Activated CD8-positive, alpha-beta T cell treated with anti-CD3 and anti-CD28 coated beads for 36 hours (primary cell): ENCODE data around the gene TGM6. TPM values are rescaled to one million over a fixed set of nuclear protein-coding genes. Genes with fewer than 3 reads are reported as not detected.

Source experiments
- ATAC-seq: fragments of 200-7000 bp; cut with Tn5 transposase; one replicate; pipeline ENCODE4 v1.10.0; 2021; ENCODE audit warnings: mild to moderate bottlenecking, moderate library complexity
- CTCF ChIA-PET: fragments of 350-600 bp; sonication (Branson Sonifier 250); formaldehyde crosslinking; loops from one replicate; lab custom pipeline; 2021; ENCODE audit warnings: antibody characterized with exemption; lab: Charles Lee
- POLR2A ChIA-PET: fragments of 350-600 bp; sonication (Branson Sonifier 250); formaldehyde crosslinking; loops from one replicate; lab custom pipeline; 2021; ENCODE audit warnings: antibody characterized with exemption; lab: Charles Lee
- DNase-seq: peaks from one replicate; pipeline ENCODE4 v3.0.0-alpha.2; 2020
- H3K27ac Mint-ChIP-seq: one replicate; pipeline ENCODE4 v1.8.0; 2021; ENCODE audit warnings: mild to moderate bottlenecking, mixed read lengths
- H3K27me3 Mint-ChIP-seq: one replicate; pipeline ENCODE4 v1.8.0; 2021; ENCODE audit warnings: mixed read lengths
- H3K36me3 Mint-ChIP-seq: one replicate; pipeline ENCODE4 v1.8.0; 2021; ENCODE audit warnings: low read depth, mixed read lengths
- H3K4me1 Mint-ChIP-seq: one replicate; pipeline ENCODE4 v1.8.0; 2021; ENCODE audit warnings: low read depth, mixed read lengths
- H3K4me3 Mint-ChIP-seq: one replicate; pipeline ENCODE4 v1.8.0; 2021; ENCODE audit warnings: mild to moderate bottlenecking, moderate library complexity, mixed read lengths
- H3K9me3 Mint-ChIP-seq: one replicate; pipeline ENCODE4 v1.8.0; 2021; ENCODE audit warnings: mixed read lengths
- CTCF ChIP-seq: fragments of 200-600 bp; IDR thresholded peaks from one replicate; pipeline ENCODE4 v1.8.0; 2022; ENCODE audit warnings: antibody characterized with exemption, mild to moderate bottlenecking
- intact Hi-C: fragments of 100-400 bp; cut with micrococcal nuclease; formaldehyde crosslinking; loops from one replicate; pipeline ENCODE4 v1.10.0; 2022
- total RNA-seq, 2 experiments: library from RNA; stranded (reverse); gene quantifications; one replicate each; pipeline ENCODE4 v1.2.3, GENCODE V29; 2021

TGM6 gene
- total RNA-seq, 2 experiments from 2014 or later, result not detected

DNA sequence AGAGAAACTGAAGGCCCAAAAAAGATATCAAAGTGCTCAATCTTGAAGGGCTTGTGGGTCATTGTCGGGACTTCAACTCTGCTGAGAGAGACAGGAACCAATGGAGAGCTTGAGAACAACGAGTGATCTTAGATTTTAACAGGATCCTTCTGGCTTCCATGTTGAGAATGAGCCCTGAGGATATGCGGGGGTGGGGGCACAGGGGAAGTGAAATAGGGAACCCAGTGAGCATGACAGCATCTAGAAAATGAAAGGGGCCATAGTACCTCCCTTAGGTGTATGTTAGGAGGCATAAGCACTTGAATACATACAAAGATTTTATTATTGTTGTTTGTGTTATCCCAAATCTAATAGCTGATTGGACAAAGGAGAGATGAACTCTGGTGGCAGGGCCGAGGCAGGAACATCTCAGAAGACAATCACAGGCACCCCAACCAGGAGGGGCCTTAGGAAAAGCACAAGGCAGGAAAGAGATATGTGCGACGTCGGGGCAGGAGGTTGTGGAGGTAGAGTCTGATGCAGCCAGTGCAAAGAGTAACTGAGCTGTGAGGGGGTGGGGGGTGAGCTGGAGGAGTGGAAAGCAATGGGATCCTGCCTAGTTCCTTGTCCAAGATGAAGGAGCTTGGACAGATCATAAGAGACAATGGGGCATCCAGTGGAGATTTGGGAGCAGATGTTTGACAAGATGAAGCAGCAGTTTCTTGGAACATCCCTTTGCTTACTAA lies 10.4 kb downstream of the TGM6 start:
- no peak for ATAC-seq
- Mint-ChIP-seq H3K36me3 (no peaks in the 10 kb centered on the region), H3K4me1 (peaks cover 4% of the 10 kb centered on the region), H3K27ac (no peak overlapping the region), H3K9me3 (peaks cover 11% of the 10 kb centered on the region), H3K27me3 (no peaks in the 10 kb centered on the region), H3K4me3 (no peak overlapping the region)
- intact Hi-C loops, result no loop called here
- no peak for DNase-seq
- ChIA-PET CTCF (interaction anchor here (1.0 to 2.3 kb wide), 3 partner anchors 9 to 184 kb away, joined by 3 to 13 read pairs (median 3); no protein-coding TSS in a partner anchor), POLR2A (interaction anchor here (1.0 kb wide), 1 partner anchor 12 kb away, joined by 3 read pairs; no protein-coding TSS in a partner anchor)
- no peak for TF ChIP-seq CTCF

DNA sequence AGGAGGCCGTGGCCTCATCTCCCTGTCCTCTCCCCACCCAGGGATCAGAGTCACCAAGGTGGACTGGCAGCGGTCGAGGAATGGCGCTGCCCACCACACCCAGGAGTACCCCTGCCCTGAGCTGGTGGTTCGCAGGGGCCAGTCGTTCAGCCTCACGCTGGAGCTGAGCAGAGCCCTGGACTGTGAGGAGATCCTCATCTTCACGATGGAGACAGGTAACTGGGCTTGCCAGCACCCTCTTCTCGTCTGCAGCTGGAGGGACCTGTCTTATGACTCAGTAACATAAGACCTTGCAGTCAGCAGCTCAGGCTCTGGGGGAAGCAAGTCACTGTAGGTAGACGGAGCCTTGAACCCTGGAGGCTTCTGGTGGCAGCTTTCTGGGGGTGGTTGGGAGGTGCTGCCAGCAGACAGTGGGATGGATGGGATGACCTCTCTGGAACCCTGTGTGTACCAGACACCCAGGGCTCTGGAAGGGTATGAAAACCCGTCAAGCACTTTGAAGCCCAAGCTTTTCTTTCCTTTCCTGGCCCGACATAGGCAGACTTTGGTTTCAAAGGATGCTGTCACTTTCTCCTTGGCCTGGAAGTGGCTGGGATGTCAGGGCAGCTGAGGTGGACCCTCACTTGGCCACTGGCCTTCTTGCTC lies 13.8 kb downstream of the TGM6 start:
- intact Hi-C loops, result no loop called here
- no peak for TF ChIP-seq CTCF
- Mint-ChIP-seq H3K27me3 (no peaks in the 10 kb centered on the region), H3K4me1 (no peaks in the 10 kb centered on the region), H3K9me3 (no peaks in the 10 kb centered on the region), H3K27ac (no peak overlapping the region), H3K36me3 (no peaks in the 10 kb centered on the region), H3K4me3 (no peak overlapping the region)
- ChIA-PET POLR2A (interaction anchor here (0.7 kb wide), 1 partner anchor 118 kb away, joined by 3 read pairs; no protein-coding TSS in a partner anchor), CTCF (interaction anchor here (1.7 kb wide), 1 partner anchor 57 kb away, joined by 7 read pairs; no protein-coding TSS in a partner anchor)
- DNase-seq (no peak), ATAC-seq (no peak)

GRCh38 chr20:2395136-2395535 lies 14.4 kb downstream of the TGM6 start:
- intact Hi-C loops, result no loop called here
- TF ChIP-seq CTCF, result no peak
- no peaks in the 10 kb centered on the region for H3K27me3 Mint-ChIP-seq
- ChIA-PET POLR2A (interaction anchor here (0.7 kb wide), 1 partner anchor 119 kb away, joined by 3 read pairs; no protein-coding TSS in a partner anchor), CTCF (interaction anchor here (1.7 kb wide), 1 partner anchor 56 kb away, joined by 7 read pairs; no protein-coding TSS in a partner anchor)
- H3K9me3 Mint-ChIP-seq, result no peaks in the 10 kb centered on the region
- no peaks in the 10 kb centered on the region for H3K36me3 Mint-ChIP-seq
- no peak for ATAC-seq
- no peaks in the 10 kb centered on the region for H3K4me1 Mint-ChIP-seq
- no peak overlapping the region for H3K27ac Mint-ChIP-seq
- H3K4me3 Mint-ChIP-seq, result no peak overlapping the region
- no peak for DNase-seq

- no peak overlapping the region for H3K4me3 Mint-ChIP-seq
Measured at GRCh38 chr20:2396241-2396814, 15.6 kb downstream of the TGM6 start.

More at GRCh38 chr20:2396241-2396814, 15.6 kb downstream of the TGM6 start:
- DNase-seq, result no peak
- H3K36me3 Mint-ChIP-seq, result no peaks in the 10 kb centered on the region
- no peaks in the 10 kb centered on the region for H3K4me1 Mint-ChIP-seq
- no peaks in the 10 kb centered on the region for H3K27me3 Mint-ChIP-seq
- POLR2A ChIA-PET, result no interaction called here
- intact Hi-C loops, result no loop called here
- CTCF ChIA-PET, result interaction anchor here (1.3 kb wide), 1 partner anchor 27 kb away, joined by 3 read pairs; no protein-coding TSS in a partner anchor
- H3K27ac Mint-ChIP-seq, result no peak overlapping the region
- no peak for TF ChIP-seq CTCF
- ATAC-seq, result no peak
- H3K9me3 Mint-ChIP-seq, result no peaks in the 10 kb centered on the region
